NOMO-1 treated with dmso at 0.1 percent for 144 hours (cell line): ENCODE measurements around the gene ZNF441.
"Not testable (repeated sequence)": the region's sequence is repeated elsewhere in the genome, so short reads cannot be mapped to it uniquely, and the experiment has no call there.

Experiments used
- DNase-seq: peaks from one replicate; lab custom pipeline; 2025; ENCODE audit not compliant: unreplicated experiment; lab: John Stamatoyannopoulos, UW

ZNF441 gene

DNA sequence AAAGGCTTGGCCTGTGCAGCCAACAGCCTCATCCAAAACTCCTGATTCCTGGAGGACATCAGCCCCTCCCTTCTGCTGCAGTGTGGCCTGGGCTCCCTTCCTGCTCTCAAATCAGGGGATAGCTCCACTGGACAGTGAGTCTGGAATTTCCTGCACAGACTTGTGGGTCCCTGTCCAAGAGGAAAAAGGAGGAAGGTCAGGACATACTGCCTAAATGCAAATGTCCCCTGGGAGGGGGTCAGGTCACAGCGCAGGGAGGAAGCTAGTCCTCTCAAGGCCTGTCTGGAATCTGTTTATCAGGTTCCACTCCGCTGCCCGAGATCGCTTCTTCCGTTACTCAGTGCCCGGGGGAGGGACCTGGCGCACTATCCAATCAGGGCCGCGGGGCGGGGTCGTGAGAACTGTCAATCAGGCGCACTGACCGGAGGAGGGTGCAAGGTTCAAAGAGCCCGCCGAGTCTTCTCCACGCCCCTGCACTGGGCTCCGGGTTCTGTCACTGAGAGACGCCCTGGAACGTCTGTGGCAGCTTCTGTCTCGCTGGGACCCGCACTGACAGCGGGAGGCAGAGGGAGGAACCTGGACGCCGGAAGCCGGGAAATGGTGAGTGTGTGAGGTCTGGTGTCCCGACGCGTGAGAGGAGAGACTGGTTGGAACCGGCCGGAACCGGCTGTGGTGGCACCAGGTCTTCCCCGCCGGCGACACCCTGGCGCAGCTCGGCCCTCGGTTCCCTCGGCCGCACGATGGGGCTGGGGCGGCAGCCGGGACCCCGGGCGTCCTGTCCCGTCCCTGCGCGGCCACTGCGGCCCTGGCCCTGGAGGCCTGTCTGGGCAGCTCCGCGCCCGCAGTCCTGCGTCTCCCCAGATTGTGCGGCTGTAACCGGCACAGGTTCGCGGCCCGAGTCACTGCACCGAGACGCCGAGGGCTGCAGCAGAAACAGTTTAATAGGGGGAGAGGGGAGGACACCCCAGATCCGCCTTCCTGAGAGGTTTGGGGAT lies at the start of gene ZNF441:
Gene ZNF441, plus strand, starts transcription at position 404 of the 995 bp plus-strand sequence. Its CDS starts 194 bp downstream, at position 598.
- peak; percentile 87 for DNase-seq

- no peak for DNase-seq
Observed at GRCh38 chr19:11721681-11722080, 45.1 kb upstream of the ZNF441 start.

- no peak for DNase-seq
Observed at GRCh38 chr19:11722414-11722813, 44.4 kb upstream of the ZNF441 start.

GRCh38 chr19:11729586-11729985 lies 37.2 kb upstream of the ZNF441 start:
- no peak for DNase-seq

DNA sequence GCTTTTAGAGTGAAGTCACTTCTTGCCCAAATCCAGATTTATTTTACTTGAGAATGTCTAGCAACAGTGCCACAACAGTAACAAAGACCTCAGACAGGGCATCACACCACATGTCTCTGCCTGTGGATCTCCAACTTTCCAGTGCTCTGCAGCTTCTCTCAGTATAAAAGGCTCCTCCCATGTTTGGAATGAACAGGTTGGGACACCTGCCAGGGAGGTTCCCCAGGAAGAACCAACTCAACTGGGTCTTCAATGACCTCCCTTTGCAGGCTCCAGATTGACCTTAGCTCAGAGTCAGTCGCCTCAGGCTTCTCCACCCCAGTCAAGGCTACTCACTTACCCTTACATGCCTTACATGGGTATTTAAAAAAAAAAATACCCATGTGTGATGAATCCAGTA lies 31.4 kb upstream of the ZNF441 start:
- no peak for DNase-seq

GRCh38 chr19:11736696-11737095 lies 30.1 kb upstream of the ZNF441 start:
- no peak for DNase-seq

GRCh38 chr19:11737964-11738745 lies 28.6 kb upstream of the ZNF441 start:
- DNase-seq = peak; percentile 5

GRCh38 chr19:11738746-11739620 lies 27.8 kb upstream of the ZNF441 start, which contains the start of gene ZNF823:
Gene ZNF823, minus strand, starts transcription at chr19:11738946. Its CDS starts 127 bp downstream, at chr19:11738819.
- peak; percentile 91 for DNase-seq

DNA sequence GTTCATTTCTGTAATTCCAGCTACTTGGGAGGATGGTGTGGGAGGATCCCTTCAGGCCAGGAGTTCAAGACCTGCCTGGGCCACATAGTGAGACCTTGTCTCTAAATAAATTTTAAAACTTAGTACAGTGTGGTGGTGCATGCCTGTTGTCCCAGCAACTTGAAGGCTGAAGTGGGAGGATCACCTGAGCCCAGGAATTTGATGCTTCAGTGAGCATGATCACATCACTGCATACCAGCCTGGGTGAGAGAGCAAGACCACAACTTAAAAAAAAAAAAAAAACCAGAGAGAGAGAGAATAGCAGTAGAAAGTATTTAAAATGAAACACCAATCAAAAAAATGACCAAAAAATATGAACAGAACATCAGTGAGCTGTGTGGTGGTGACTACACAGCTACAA lies 20.9 kb upstream of the ZNF441 start:
- DNase-seq = no peak

GRCh38 chr19:11747277-11747676 lies 19.5 kb upstream of the ZNF441 start:
- DNase-seq = no peak

DNA sequence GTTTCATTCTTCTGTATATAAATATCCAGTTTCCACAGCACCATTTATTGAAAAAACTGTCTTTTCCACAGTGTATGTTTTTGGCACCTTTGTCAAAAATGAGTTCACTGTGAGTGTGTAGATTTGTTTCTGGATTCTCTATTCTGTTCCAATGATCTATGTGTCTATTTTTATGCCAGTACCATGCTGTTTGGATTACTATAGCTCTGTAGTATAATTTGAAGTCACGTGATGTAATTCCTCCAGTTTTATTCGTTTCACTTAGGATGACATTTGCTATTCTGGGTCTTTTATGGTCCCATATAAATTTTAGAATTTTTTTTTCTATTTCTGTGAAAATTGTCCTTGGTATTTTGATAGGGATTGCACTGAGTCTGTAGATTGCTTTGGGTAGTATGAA lies 17.0 kb upstream of the ZNF441 start:
- no peak for DNase-seq

DNA sequence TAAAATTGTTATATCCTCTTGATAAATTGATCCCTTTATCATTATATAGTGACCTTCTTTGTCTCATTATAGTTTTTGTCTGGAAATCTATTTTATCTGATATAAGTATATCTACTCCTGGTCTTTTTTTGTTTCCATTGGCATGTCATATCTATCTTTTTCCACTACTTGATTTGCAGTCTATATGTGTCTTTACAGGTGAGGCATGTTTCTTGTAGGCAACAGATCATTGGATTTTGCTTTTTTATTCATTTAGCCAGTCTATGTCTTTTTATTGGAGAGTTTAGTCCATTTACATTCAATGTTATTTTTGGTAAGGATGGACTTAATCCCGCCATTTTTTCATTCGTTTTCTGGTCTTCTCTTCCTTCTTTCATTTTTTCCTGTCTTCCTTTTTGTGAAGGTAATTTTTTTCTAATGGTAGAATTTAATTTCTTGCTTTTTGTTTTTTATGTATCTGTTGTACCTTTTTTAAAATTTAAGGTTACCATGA lies 14.5 kb upstream of the ZNF441 start:
- DNase-seq = no peak

- no peak for DNase-seq
Observed at GRCh38 chr19:11754663-11755062, 12.1 kb upstream of the ZNF441 start.

DNA sequence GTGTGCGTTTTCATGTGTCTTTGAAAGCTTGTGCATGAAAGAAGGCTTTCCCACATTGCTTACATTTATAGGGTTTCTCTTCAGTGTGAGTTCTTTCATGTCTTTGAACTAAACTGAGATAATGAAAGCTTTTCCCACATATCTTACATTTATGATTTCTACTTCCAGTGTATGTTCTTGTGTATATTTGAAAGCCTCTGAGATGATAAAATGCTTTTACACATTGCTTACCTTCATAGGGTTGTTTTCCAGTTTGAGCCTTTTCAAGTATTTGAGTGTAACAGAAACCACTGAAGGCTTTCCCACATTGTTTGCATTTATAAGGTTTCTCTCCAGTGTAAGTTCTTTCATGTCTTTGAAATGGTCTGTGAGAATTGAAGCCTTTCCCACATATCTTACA lies 9.8 kb upstream of the ZNF441 start:
- no peak for DNase-seq

DNA sequence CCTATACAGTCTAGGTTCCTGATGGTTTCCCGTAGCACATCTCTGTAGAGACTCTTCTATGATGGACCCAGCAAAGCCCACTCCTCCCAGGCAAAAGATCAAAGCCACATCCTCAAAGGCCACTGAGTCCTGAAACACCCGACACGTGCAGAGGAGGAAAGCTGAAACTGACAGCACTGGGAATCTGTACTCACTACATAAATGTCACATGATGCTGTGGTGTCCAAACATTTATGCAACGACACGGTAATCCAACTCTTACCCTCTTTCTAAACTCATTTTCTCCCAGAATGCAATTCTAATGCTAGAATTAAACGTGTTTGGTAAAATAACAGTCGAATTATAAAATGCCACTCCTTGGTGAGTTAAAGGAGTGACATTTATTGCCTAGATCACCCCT lies 7.0 kb upstream of the ZNF441 start:
- DNase-seq = no peak

GRCh38 chr19:11763117-11763516 lies 3.7 kb upstream of the ZNF441 start:
- no peak for DNase-seq

- DNase-seq = no peak
Observed at GRCh38 chr19:11763611-11764010, 3.2 kb upstream of the ZNF441 start.

- DNase-seq = no peak
Observed at GRCh38 chr19:11767633-11768133, 883 bp downstream of the ZNF441 start.

GRCh38 chr19:11769995-11770394 lies 3.2 kb downstream of the ZNF441 start:
- DNase-seq = no peak

- not testable (repeated sequence) for DNase-seq
Observed at GRCh38 chr19:11771520-11771919, 4.7 kb downstream of the ZNF441 start.
